ENCODE measurements around the gene DSCAM. TPM values are rescaled to one million over a fixed set of nuclear protein-coding genes. Genes with fewer than 3 reads are reported as not detected.
"Not testable (repeated sequence)": the region's sequence is repeated elsewhere in the genome, so short reads cannot be mapped to it uniquely, and the experiment has no call there.

DSCAM gene
- total RNA-seq, 1 donor from 2014 or later = not detected

DNA sequence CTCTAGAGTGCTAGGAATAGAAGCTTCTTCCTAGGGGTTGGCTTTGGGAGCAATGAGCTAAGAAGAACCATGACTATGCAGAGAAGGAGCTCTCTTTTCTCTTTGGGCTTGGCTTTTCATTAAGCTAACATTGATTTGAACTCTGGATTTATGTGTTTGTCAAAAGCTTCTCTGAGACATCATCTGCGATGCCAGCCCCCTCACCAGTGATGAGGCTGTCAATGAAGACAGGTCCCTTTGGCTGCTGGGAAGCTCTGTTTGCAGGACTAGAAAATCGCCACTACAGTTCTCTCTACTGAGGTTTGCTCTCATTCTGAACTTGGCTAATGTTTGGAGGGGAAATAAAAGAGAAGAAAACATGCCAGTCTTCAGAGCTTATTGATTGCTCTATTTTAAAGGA is 794.7 kb downstream of the DSCAM start:
- no peak for DNase-seq (ENCODE audit: low spot score)

DNA sequence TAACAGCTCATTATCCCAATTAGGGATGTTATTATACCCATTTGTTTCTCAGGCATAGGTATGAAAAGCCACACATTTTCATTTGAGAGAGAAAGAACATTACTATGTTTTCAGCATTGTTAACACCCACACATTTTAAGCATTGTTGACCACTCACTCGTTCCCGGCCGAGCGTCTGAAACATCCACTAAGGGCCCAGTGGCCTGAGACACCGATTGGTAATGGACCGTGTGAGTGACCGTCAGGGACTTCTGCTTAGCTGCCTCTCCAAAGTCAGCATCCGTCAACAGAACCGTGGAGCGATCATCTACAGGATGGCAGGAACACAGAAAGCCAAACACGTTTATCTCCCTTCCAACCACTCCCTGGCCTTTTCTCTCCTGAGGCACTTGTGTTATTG is 795.2 kb downstream of the DSCAM start:
- DNase-seq (ENCODE audit: low spot score) = no peak

DNA sequence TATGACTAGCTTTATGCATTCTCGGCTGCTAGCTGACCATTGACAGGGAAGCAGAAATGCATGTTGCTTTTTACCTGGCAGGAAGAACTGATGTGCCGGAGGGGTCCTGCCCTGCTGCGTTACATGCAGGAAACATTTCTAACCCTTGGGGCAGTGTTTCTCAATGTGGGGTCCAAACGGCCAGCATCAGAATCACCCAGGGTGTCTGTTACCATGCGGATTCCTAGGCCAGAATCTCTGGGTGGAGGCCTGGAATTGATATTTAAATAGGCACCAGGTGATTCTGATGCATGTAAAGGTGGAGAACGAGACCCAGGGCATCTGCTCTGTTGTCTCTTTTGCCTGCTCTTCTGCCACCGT is 797.0 kb downstream of the DSCAM start:
- DNase-seq (ENCODE audit: low spot score) = no peak

DNA sequence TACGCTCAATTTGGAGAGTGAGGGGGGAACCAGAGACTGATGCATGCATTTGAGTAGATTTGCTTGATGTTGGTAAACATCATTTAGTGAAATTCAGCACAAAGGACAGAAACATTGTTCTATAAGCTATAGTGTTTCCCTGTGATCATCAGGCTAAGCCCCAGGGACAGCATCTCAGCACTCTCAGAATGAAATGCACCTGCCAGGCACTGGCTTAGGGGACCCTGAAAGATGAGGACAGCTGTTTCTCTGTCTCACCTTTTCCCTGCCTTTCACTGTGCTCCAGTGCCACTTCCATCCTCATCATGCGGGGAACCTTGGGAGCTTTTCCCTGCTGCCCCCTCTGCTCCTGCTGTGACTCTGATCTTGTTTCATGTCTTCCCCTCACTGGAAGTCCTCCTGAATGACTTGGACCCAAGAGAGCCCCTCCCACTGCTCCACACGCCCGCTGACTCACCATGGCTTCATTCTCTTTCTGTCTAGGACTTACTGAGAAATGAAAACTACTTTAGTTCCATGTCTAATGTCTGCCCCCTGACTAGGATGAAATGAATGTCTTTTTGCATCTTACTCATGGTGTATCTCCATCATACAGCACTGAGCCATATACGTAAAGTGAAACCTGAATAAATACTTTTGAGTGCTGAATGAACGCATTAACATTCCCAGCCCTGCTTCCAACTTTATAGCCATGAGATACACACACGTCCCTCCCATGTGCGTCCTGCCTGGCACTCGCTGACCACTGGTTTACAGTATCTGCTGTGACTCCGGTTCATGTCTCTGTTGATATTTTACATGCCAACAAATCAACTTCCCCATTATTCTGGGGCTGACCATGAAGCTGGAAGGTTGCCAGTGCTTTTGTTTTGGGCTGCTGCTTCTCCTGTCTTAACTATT is 797.7 kb downstream of the DSCAM start:
- DNase-seq (ENCODE audit: low spot score) = no peak

DNA sequence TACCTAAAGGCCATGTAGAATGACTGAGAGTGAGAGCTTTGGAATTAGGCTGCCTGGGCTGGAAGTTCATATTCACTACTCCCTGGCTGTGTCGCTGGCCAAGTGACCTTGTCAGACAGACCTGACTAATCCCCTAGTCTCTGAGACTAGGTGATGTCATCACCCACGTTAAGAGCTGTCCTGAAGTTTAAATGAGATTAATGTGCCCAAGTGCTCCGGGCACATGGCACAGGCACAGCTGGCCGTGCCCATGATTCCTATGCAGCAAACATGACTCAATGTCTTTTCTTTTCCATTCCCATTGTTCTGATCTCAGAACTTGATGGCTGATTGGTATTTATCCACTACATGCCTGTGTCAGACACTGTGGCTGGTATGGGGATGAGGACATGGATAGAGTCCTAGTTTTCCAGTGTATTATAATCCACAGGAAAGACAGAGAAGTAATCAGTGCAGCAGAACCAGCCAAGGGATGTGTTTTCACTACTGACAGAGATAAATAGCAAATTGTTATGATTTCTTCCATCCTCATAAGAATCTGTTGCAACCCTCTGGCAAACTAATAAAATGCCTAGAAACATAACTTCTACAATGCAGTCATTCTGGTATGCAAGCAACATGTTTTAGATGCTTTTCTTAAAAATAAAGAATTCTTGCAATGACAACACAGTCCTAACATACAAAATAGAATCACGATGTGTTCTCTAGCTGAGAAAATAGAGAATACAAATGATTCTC is 798.8 kb downstream of the DSCAM start:
- DNase-seq (ENCODE audit: low spot score) = no peak

DNA sequence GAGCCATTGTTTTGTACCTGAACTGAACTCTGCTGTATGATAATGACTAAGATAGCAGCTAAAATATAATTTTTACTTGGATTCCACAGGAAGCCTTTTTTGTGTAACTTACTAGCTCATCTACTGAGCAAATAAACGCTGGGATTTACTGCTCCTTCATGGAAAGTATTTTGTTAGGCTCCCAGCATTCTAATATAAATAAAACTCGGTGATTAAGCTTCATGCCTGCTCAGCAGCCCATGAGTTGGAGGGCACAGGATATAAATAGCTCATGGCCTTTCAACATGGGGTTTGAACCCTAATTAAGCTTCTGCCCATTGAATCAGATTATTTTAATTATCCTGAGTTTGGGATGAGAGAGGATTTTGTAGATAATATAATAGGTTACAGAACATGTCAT is 799.7 kb downstream of the DSCAM start:
- DNase-seq (ENCODE audit: low spot score) = no peak

DNA sequence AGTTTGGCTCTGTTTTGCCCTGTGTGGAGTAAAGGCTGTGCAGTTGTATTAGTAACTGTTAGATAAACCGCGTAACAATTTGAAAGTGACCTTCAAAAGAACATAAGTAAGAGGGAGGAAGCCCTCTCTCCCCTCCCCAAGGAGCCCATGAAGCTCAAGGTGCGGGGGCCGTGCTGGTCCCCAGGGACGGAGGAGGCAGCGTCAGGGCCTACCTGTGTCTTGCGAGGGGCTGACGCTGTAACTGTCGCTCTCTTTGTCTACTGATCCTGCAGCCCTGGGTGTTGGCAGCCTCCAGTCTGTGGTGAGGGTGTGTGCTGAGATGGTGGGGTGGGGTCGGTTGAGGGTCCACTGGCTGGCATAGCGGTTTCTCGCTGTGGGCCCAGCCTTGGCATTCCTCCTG is 803.1 kb downstream of the DSCAM start:
- DNase-seq (ENCODE audit: low spot score) = no peak

DNA sequence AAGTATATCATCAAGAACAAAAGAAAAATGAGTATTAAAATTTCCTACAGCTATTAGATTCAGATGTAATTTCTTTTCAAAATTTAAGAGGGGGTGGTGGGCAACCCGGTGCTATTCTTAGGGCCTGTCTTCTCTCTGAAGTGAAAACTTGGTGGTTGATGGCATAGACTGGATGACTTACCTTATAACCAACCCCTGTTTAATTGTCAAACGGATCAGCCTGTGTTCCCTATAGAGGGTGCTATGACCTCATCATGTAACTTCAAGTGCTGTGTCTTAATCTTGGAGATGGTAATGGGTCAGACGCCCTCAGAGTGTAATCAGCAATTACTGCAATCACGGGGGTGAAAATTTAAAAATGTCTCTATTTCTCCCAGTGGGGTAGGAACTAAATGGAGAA is 803.5 kb downstream of the DSCAM start:
- DNase-seq (ENCODE audit: low spot score) = no peak

DNA sequence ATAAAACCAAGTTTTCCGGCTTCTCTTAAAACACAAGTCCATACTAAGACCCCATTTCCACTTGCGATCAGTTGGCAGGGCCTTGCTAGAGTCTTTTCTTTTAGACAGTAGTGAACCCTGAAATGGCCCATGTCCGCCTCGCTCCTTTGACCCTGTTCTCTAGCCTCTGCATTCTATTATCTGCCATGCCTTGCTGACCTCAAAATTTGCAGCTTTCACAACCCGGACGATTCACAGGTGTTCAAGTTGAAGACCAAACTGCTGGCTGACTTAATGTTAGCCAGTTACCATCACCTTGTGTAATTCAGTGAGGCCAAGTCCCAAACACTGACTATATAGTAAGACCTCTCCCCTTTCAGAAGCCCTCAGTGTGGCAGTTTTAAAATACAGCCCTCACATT is 805.5 kb downstream of the DSCAM start:
- DNase-seq (ENCODE audit: low spot score) = no peak

DNA sequence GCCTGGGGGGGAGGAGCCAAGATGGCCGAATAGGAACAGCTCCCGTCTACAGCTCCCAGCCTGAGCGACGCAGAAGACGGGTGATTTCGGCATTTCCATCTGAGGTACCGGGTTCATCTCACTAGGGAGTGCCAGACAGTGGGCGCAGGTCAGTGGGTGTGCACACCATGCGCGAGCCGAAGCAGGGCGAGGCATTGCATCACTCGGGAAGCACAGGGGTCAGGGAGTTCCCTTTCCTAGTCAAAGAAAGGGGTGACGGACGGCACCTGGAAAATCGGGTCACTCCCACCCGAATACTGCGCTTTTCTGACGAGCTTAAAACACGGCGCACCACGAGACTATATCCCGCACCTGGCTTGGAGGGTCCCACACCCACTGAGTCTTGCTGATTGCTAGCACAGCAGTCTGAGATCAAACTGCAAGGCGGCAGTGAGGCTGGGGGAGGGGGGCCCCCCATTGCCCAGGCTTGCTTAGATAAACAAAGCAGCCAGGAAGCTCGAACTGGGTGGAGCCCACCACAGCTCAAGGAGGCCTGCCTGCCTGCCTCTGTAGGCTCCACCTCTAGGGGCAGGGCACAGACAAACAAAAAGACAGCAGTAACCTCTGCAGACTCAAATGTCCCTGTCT is 813.7 kb downstream of the DSCAM start:
- peak; percentile 53 for DNase-seq (ENCODE audit: low spot score)

DNA sequence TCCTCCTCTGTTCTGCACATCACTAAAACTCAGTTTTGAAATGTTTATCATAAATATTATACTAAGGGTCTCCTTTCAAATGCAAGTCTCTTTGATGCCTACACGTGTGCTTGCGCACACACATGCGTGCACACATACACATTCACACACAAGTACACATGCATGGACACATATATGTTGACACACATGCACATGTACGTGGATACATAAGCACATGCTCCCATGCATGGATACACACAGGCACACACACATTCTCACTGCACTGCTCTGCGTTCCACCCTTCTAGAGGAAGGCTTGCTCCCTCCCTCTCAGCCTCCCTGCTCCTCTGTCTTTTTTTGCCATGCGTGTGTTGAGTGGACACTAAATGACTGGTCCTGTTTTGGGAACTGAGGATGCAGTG is 817.1 kb downstream of the DSCAM start:
- no peak for DNase-seq (ENCODE audit: low spot score)

DNA sequence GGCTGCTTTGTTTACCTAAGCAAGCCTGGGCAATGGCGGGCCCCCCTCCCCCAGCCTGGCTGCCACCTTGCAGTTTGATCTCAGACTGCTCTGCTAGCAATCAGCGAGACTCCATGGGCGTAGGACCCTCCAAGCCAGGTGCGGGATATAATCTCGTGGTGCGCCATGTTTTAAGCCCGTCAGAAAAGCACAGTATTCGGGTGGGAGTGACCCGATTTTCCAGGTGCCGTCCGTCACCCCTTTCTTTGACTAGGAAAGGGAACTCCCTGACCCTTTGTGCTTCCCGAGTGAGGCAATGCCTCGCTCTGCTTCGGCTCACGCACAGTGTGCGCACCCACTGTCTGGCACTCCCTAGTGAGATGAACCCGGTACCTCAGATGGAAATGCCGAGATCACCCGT is 818.6 kb downstream of the DSCAM start:
- not testable (repeated sequence) for DNase-seq (ENCODE audit: low spot score)

DNA sequence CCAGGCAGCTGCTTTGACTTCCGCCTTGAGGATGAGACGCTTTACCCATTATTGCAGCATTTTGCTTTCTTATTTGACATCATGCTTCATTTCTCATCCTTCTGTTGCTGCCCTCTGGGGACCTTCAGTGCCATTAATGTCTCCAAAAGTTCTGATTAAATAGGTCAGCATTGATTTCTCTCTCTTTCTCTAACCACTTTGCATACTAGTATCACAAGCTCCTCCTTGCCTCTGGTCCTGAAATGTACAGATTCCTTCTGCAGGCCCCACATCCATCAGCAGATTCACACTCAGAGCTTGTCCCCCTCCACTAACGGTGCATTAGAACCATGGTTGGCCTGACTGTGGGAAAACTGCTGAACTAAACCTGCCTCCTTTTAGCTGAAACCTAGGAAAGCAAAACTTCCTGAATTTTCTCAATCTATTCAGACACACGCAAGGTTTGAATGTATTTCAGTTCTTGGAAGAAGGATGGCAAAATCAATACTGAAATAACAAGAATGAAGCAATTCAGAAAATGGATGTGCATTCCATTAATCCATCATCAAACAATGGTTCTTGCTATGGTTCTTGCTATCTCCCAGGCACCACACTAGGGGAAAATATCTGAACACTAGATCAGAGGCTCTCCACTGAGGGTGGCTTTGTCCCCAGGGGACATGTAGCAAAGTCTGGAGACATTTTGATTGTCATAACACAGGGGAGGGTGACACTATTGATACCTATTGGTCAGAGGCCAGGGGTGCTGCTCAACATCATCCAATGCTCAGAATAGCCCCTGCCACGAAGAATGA is 825.2 kb downstream of the DSCAM start:
- DNase-seq (ENCODE audit: low spot score) = peak; percentile 12

DNA sequence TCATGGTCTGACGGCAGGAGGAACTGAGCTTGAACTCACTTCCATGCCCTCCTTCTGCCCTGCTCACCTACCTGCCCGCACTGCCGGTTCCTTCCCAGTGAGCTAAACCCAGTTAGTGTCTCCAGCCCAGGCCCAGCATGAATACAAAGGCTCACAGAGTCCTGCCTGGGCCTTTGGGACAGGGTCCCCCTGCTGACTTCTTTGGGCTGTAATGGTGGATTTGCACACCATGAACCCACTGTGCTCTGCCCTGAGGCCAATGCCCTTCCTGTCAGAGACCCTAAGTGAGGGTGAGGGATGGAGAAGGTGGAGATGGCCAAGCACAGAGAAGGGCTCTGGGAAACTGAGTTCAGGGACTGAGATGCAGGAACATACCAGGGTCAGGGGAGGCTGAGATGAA is 826.3 kb downstream of the DSCAM start:
- DNase-seq (ENCODE audit: low spot score) = peak; percentile 17

DNA sequence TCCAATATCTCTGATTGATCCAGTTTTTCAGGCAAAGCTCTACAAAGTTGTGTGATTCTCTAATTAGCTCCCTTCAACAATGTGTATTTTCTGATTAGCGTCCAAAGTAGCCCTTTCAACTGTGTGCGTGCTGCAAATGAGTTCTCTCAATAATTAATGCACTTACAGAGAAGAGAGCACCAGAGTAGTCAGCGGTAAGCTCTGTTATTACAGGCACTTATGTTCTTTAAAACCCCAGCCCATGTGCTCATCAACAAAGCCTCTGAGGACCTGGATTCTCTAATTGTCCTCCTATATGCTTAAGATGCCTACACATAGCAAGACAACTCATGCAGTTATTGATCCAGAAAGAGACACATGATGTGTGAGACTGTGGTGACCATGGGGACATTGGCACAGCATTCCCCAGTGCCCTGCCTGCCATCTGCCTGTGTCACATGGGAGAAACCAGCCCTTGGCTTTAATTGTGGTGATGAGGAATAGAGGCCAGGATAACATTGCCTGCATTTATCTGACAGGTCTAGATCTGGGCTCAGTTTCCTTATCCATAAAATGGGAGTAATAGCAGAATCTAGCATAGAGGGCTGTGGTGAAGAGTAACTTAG is 828.0 kb downstream of the DSCAM start:
- DNase-seq (ENCODE audit: low spot score) = peak; percentile 17

DNA sequence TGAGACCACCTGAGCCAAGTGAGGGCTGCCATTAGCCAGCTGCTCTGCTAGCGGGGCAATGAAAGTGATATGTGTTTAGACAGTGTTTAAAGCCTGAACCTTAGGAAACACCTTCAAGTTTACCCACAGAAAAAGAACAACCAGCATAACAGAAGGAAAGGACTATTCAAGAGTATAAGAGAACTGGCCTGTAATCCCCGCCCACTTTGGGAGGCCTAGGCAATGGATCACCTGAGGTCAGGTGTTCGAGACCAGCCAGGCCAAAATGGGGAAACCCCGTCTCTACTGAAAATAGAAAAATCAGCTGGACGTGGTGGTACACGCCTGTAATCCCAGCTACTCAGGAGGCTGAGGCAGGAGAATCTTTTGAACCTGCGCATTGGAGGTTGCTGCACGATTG is 830.3 kb downstream of the DSCAM start:
- peak; percentile 26 for DNase-seq (ENCODE audit: low spot score)

DNA sequence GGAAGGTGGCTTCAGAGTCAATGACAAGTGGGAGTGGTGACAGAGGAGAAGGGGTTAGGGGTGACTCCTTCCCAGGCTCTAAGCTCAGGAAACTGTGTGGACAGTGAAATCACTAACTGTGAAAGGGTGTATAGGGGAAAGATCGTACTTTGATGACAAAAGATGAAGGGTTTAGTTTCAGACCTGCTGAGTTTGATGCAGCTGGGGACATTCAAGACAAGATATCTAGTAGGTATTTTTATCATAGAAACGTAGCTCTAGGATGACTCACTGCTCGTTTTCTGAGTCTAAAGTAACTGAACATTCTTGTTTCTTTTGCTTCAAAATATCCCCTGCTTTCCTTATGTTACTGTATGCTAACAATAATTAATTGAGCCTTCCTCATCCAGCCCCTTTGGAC is 830.7 kb downstream of the DSCAM start:
- no peak for DNase-seq (ENCODE audit: low spot score)

DNA sequence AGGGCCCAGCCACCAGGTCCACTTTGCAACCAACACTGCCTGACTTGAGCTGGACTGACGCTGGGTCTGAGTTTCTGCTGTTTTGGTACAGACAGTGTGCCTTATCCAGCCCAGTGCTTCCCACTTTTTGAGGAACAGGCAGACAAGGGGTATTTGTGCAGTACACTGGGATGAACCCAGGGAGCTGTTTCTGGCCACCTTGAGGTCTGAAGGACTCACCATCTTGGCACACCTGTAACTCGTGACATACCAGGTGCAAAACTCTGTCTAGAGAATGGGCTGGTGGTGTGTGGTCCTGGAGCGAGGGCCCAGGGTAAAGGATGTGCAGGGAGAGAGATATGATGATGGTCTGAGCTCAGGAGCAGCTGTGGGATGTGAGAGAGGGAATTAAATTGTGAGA is 831.1 kb downstream of the DSCAM start:
- peak; percentile 12 for DNase-seq (ENCODE audit: low spot score)

DNA sequence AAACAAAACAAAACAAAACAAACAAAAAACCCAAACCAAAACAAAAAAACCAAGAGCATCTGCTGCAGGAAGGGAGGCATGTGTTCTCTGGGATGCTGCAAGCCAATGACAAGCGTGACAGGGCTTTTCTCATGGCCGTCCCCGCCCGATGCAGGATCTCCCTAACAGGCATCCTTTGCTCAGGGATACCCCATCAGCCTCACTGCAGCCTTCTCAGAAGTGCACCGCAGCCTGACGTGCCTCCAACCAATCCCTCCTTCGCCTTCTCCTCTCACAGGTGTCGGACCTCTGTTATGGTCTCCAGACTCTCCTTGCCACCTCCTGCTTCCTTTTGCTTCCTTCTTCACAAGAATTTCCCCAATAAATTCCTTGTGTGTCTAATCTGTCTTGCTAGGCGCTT is 832.6 kb downstream of the DSCAM start:
- DNase-seq (ENCODE audit: low spot score) = no peak

DNA sequence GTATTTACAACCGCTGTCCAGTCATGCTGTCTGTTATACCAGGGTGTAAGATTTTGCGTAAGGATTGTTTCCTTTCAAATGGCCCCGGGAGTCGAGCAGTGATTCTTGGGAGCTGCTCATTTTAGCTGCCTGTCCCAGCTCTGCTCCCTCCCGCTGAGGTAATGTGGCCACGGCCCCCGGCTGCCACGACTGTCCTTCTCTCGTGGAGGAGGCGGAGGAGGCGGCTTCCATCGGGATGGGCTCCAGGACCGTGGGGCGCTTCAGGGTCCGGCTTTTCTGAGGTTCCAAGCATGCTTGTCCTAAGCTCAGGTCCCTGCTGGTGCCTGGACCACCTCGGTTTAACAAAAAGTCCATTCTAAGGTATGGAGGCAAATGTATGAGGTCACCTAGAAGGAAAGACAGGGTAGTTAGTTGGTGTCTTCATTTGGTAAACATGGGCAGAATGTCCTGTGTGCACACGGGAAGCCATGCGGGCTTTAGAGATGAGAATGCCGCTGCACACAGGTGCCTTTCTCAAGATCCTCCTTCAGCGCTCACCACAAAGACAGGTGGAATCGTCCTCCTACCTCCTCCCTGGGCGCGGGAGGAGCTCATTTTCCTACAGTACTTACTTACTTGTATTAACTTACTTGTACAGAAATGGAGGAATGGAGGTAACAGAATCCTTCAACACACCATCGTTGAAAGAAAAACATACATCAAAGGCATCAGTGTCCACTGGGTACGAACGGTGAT is 833.8 kb downstream of the DSCAM start:
- DNase-seq (ENCODE audit: low spot score) = no peak

DNA sequence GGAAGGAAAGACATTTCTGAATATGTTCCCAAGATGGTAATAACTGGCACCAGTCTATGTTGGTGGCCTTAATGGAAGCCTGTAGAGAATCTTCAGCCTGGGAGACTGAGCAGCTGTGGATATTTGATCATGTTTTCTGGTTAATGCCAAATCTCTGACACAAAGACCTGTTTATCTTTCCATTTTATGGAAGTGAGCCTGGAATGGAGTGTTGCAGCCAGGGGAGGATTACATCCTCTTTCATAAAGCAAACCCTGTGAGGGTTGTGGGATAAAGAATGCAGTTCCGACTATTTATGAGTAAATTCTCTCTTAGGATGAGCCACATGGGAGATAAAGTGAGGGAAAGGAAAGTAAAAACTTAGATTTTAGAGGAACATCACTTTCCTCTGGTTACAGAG is 835.6 kb downstream of the DSCAM start:
- no peak for DNase-seq (ENCODE audit: low spot score)

Data from ureter (tissue), 1 donor.